DMS53 (cell line): ENCODE data around the gene PI4K2A.
A peak's percentile ranks its signal among the peaks of the same experiment; 100 is the strongest.

ENCODE experiments used
- DNase-seq: peaks from one replicate; lab custom pipeline; 2025; lab: John Stamatoyannopoulos, UW

PI4K2A gene

DNA sequence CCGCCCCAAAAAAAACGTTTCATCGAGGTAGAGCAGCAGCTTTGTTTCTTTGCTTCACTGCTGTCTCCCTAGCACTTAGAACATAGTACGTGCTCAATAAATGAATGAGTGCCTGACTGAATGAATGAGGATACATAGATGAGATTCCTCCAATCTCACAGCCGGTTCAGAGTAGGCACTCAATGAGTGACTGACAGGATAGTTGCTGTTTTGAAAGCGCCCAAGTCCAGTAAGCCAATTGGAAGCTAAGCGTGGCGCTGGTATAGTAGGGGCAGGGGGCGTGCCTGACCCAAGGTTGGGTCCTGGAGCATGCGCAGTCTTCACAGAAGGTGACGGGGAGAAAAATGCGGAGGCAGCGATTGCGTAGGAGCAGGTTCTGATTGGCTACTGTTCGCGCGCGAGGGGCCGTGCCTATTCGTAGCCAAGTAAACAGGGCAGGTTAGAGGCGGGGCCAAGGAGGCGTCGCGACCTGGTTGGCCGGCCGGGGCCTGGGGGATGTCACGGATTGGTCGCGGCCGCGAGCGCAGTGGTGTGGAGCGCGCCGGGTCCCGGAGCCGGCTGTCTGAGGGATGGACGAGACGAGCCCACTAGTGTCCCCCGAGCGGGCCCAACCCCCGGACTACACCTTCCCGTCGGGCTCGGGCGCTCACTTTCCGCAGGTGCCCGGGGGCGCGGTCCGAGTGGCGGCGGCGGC, at the start of gene PI4K2A:
Gene PI4K2A (plus strand): TSS at position 498 of the 694 bp plus-strand sequence. CDS start 72 bp downstream, at position 570.
- DNase-seq = peak; percentile 100

GRCh38 chr10:97590748-97591495, 49.5 kb upstream of the PI4K2A start:
- DNase-seq = peak; percentile 29

DNA sequence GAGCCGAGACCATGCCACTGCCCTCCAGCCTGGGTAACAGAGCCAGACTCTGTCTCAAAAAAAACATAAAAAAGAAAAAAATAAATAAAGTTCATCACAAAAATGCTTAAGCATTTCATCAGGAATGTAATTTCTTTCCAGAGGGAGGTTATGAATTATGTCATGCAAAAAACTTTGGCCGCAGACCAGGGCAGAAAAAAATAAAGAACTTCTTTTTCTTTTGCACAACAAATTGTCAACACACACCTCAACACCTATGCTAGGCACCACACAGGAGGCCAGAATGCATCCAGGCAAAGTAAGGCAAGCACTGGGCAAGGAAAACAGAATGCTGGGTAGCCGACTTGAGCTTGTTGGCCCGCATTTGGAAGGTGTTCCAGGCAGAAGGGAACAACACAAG, 47.0 kb upstream of the PI4K2A start:
- DNase-seq = no peak

DNA sequence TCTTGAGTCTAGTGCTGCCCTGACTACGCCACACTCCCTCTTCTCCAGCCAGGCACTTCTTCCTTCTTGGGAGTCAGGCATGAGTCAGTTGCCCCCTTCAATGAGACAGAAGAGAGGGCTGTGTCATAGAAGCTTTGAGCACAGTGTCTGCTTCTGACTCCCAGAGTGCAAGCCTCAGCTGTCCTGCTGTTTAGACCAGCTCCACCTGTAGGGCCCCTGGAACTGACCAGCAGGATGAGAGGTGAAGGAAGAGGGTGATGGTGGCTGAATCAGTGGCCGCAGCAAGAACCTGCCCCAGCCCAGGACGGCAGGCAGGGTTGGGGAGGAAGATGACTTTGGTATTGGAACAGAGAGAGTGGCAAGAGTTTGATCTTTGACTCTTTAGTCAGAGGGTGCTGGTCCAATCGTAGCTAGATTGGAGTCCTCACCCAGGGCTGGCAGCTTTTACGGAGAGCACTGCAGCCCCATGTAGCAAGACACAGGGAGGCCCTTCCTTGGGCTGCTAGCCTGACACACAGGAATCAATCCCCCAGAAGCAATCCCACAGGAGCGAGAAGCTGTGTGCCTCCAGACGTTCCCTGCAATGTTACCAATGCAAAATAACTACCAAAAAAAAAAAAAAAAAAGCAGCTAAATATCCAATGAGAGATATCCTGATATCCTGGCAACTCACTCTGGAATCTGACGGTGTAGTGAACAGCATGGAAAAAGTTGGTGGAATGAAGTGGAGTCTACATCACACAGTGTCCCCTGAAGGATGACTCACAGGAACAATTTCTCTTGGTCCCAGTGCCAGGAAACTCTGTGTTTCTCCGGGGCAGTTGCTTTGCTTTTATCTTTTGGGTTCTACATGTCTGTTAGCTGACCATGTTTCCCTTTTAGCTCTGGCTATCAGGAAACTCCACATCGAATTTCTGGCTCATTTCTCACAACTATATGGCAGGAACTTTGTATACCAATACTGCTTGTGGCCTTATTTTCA, 44.1 kb upstream of the PI4K2A start:
- DNase-seq = peak; percentile 40

DNA sequence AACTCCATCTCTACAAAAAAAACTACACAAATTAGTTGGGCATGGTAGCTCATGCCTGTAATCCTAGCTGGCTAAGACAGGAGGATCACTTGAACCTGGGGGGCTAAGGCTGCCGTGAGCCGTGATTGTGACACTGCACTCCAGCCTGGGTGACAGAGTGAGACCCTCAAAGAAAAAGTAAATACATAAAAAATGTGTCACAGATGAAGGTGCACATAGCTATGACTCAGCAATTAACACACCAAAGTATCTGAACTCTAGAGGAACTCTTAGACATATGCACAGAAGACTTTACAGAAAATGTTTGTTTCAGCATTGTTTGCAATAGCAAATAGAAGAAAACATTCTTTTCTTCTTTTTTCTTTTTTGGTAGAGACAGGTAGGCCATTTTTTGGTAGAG, 42.7 kb upstream of the PI4K2A start:
- peak; percentile 27 for DNase-seq

DNA sequence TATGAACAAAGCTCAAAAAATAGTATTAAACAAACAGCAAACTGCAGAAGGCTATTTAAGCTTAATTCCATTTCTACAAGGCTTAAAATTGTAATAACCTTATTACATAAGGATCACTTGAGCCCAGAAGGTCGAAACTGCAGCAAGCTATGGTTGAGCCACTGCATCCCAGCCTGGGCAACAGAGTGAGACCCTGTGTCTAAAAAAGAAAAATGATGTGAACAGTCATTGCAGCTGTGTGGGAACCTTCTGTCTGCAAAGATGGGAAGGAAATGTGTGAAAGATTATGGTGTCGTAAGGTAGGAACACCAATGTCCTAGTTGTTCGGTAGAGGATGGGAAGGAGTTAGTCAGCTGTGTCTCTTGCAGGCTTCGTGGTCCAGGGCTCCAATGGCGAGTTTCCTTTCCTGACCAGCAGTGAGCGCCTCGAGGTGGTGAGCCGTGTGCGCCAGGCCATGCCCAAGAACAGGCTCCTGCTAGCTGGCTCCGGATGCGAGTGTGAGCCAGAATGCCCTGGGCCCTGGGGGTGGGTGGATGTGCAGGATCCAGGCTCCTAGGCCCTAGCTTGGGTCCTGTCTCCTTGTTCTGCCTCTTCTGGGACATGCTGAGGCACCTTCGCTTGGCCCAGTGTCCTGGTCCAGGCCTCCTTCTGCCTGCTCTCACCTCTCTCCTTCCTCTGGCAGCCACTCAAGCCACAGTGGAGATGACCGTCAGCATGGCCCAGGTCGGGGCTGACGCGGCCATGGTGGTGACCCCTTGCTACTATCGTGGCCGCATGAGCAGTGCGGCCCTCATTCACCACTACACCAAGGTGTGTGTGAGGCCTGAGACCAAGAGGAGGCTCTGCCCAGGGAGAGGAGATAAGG, 41.8 kb upstream of the PI4K2A start:
- no peak for DNase-seq

- no peak for DNase-seq
Measured at GRCh38 chr10:97599272-97599619, 41.2 kb upstream of the PI4K2A start.

- DNase-seq = no peak
Measured at GRCh38 chr10:97600616-97601015, 39.9 kb upstream of the PI4K2A start.

GRCh38 chr10:97601268-97602215, 38.9 kb upstream of the PI4K2A start:
- no peak for DNase-seq

DNA sequence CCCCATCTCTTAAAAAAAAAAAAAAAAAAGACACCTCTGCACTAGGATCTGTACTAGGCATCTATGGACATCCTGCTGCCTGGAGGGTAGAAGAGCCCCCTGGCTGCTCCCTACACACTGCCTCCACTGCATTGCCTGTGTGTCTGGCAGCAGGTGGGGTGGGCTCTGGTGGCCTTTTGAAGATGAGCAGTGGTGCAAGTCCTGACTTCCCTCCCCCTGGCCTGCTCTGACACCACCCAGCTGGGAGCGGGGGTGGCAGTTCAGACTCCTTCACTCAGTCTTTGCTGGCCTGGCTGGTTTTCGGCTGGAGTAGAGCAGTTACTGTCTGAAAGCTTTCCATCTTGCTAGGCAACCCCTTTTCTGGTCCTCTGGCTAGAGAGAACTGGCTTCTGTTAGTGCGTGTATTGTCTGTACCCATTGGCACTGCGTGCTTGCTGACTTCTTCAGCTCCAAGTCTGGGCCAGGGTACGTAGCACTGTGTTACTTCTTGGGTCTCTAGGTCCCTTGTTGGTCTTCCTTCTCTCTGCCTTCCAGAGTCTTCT, 33.3 kb upstream of the PI4K2A start:
- DNase-seq = no peak

DNA sequence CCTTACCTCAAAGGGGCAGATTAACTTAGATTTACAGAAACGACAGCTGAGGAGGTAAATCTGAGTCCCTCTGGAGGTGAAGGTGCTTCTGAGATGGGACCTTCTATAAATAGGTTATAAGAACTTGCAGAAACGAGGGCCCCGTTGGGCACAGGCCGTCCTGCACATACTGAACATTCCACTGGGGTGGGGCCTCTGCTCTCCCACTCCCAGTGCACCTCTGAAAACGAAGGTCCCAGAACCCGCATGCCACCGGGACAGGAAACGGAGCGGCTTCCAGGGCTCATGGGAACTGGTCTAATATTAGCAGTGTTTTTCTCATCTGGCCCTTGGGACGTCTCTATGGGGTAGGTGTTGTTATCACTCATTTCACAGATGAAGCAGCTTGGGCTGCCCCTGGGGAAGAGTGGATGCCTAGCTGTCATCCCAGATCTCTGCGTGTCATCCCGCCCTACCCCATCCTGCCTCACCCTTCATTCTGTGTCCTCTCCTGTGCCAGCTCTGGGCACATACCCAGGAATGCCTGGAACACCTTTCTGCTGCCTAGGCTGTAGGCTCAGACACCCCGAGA, 31.4 kb upstream of the PI4K2A start:
- no peak for DNase-seq

- DNase-seq = no peak
Measured at GRCh38 chr10:97611473-97611872, 29.0 kb upstream of the PI4K2A start.

GRCh38 chr10:97612386-97612785, 28.1 kb upstream of the PI4K2A start:
- peak; percentile 89 for DNase-seq

DNA sequence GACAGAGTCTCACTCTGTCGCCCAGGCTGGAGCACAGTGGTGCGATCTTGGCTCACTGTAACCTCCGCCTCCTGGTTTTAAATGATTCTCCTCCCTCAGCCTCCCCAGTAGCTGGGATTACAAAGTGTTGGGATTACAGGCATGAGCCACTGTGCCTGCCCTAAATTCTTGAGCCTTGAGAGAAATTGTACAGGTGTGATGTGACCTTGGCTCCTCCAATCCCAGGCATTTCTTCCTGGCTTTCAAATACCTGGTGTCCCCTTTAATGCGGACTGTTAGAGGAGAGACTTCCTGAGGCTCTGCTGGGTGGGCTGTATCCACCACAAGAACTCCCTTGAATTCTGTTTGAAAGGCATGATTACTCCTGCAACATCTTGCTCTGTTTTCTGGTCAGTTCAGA, 22.2 kb upstream of the PI4K2A start:
- no peak for DNase-seq

- DNase-seq = no peak
Measured at GRCh38 chr10:97618733-97619132, 21.7 kb upstream of the PI4K2A start.

- no peak for DNase-seq
Measured at GRCh38 chr10:97623277-97623676, 17.2 kb upstream of the PI4K2A start.

DNA sequence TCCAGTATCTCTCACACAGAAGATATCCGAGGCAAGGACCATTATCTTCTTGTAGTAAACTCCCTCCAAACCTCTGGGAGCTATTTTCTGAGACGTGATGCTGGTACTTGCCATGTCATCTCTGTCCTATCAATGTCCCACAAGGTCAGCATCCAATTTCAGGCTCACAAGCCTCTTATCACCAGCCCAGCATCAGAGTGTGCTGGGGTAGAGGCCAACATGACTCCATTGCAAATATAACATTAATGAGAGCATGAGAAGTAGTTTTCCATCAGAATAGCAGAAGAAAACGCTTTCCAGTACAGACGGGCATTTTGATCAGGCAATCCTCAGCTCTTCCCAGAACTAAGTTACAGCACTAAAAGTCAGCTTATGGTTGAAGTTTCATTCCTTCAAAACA, 12.7 kb upstream of the PI4K2A start:
- DNase-seq = no peak

GRCh38 chr10:97628228-97628627, 12.2 kb upstream of the PI4K2A start:
- no peak for DNase-seq

DNA sequence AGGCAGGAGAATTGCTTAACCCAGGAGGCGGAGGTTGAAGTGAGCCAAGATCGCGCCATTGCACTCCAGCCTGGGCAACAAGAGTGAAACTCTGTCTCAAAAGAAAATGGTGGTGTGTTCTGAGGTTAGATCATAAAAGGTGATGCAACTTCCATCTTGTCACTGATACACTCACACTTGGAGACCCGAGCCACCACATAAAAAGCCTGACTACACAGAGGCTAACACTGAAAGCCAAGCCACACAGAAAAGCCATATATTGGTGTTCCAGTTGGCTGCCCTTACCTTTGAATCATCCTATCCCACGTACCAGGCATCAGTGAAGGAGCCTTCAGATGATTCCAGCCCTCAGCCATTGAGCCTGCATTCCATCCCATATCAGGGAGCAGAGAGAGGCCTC, 11.2 kb upstream of the PI4K2A start:
- no peak for DNase-seq

GRCh38 chr10:97631098-97631497, 9.4 kb upstream of the PI4K2A start:
- no peak for DNase-seq
